ENCODE data around the gene PPP2R3C. TPM values are rescaled to one million over a fixed set of nuclear protein-coding genes. Genes with fewer than 3 reads are reported as not detected.
"Not testable (repeated sequence)": the region's sequence is repeated elsewhere in the genome, so short reads cannot be mapped to it uniquely, and the experiment has no call there.

PPP2R3C gene
- total RNA-seq, 1 donor, result 53.9 TPM

GRCh38 chr14:35061113-35061791, 60.5 kb downstream of the PPP2R3C start:
- H3K4me3 ChIP-seq (ENCODE audit: insufficient read depth, low read length); DNase-seq (ENCODE audit: insufficient read length, low spot score, missing footprints); H3K4me2 ChIP-seq (ENCODE audit: insufficient read depth, low read length); H3K27me3 ChIP-seq (ENCODE audit: insufficient read depth, low read length); H2AFZ ChIP-seq (ENCODE audit: low read length); H3K9me3 ChIP-seq (ENCODE audit: low read depth, low read length); H3K27ac ChIP-seq (ENCODE audit: low read depth, low read length); H3K4me1 ChIP-seq (ENCODE audit: insufficient read depth, low read length); H3K79me2 ChIP-seq (ENCODE audit: insufficient read depth, low read length); H4K20me1 ChIP-seq (ENCODE audit: insufficient read depth, low read length): not testable (repeated sequence)
- H3K36me3 ChIP-seq (ENCODE audit: insufficient read depth, low read length), result peaks cover 39% of the 10 kb centered on the region

- Histone ChIP-seq H3K4me1 (ENCODE audit: insufficient read depth, low read length) (peaks cover 10% of the 10 kb centered on the region), H3K79me2 (ENCODE audit: insufficient read depth, low read length) (peaks cover 24% of the 10 kb centered on the region), H3K4me3 (ENCODE audit: insufficient read depth, low read length) (no peak overlapping the region), H3K27me3 (ENCODE audit: insufficient read depth, low read length) (no peaks in the 10 kb centered on the region), H2AFZ (ENCODE audit: low read length) (no peak overlapping the region), H3K9me3 (ENCODE audit: low read depth, low read length) (no peaks in the 10 kb centered on the region), H3K27ac (ENCODE audit: low read depth, low read length) (no peak overlapping the region), H3K4me2 (ENCODE audit: insufficient read depth, low read length) (no peak overlapping the region), H3K36me3 (ENCODE audit: insufficient read depth, low read length) (peaks cover 25% of the 10 kb centered on the region), H4K20me1 (ENCODE audit: insufficient read depth, low read length) (no peaks in the 10 kb centered on the region)
- no peak for TF ChIP-seq CTCF (IDR thresholded peaks at IDR 0.05; ENCODE audit: extremely low read depth, low read depth, low read length)
- DNase-seq (ENCODE audit: insufficient read length, low spot score, missing footprints), result no peak
Observed at GRCh38 chr14:35052637-35053036, 69.2 kb downstream of the PPP2R3C start.

GRCh38 chr14:35051796-35052195, 70.0 kb downstream of the PPP2R3C start:
- H3K4me1 ChIP-seq (ENCODE audit: insufficient read depth, low read length), result peaks cover 14% of the 10 kb centered on the region
- peaks cover 27% of the 10 kb centered on the region for H3K79me2 ChIP-seq (ENCODE audit: insufficient read depth, low read length)

GRCh38 chr14:35050652-35051051, 71.1 kb downstream of the PPP2R3C start:
- Histone ChIP-seq H3K36me3 (ENCODE audit: insufficient read depth, low read length) (peaks cover 20% of the 10 kb centered on the region), H3K4me3 (ENCODE audit: insufficient read depth, low read length) (no peak overlapping the region), H3K4me1 (ENCODE audit: insufficient read depth, low read length) (peaks cover 14% of the 10 kb centered on the region), H3K27me3 (ENCODE audit: insufficient read depth, low read length) (no peaks in the 10 kb centered on the region), H4K20me1 (ENCODE audit: insufficient read depth, low read length) (no peaks in the 10 kb centered on the region), H3K27ac (ENCODE audit: low read depth, low read length) (peak overlapping the region; percentile 47), H3K4me2 (ENCODE audit: insufficient read depth, low read length) (no peak overlapping the region), H2AFZ (ENCODE audit: low read length) (no peak overlapping the region), H3K9me3 (ENCODE audit: low read depth, low read length) (no peaks in the 10 kb centered on the region), H3K79me2 (ENCODE audit: insufficient read depth, low read length) (peaks cover 28% of the 10 kb centered on the region)
- DNase-seq (ENCODE audit: insufficient read length, low spot score, missing footprints), result peak; percentile 91
- no peak for TF ChIP-seq CTCF (IDR thresholded peaks at IDR 0.05; ENCODE audit: extremely low read depth, low read depth, low read length)

More at GRCh38 chr14:35051796-35052195, 70.0 kb downstream of the PPP2R3C start:
- no peak overlapping the region for H2AFZ ChIP-seq (ENCODE audit: low read length)
- peaks cover 24% of the 10 kb centered on the region for H3K36me3 ChIP-seq (ENCODE audit: insufficient read depth, low read length)
- H3K27ac ChIP-seq (ENCODE audit: low read depth, low read length), result no peak overlapping the region
- DNase-seq (ENCODE audit: insufficient read length, low spot score, missing footprints), result no peak
- no peaks in the 10 kb centered on the region for H3K9me3 ChIP-seq (ENCODE audit: low read depth, low read length)
- no peaks in the 10 kb centered on the region for H4K20me1 ChIP-seq (ENCODE audit: insufficient read depth, low read length)
- H3K4me2 ChIP-seq (ENCODE audit: insufficient read depth, low read length), result no peak overlapping the region
- H3K4me3 ChIP-seq (ENCODE audit: insufficient read depth, low read length), result no peak overlapping the region
- no peak for TF ChIP-seq CTCF (IDR thresholded peaks at IDR 0.05; ENCODE audit: extremely low read depth, low read depth, low read length)
- H3K27me3 ChIP-seq (ENCODE audit: insufficient read depth, low read length), result no peaks in the 10 kb centered on the region
